ENCODE measurements around the gene NUP205. TPM values are rescaled to one million over a fixed set of nuclear protein-coding genes. Genes with fewer than 3 reads are reported as not detected.

Gene NUP205
- total RNA-seq, 1 experiment from 2014 or later = 91.0 TPM

- Histone ChIP-seq H3K4me3 (replicated peaks in 1 of 2; ENCODE audit: low read depth in 1 of 2, low read length in 2 of 2) (no peak overlapping the region), H4K20me1 (ENCODE audit: insufficient read depth) (no peaks in the 10 kb centered on the region), H3K27me3 (ENCODE audit: insufficient read depth, low read length) (no peaks in the 10 kb centered on the region), H3K36me3 (ENCODE audit: control insufficient read depth in 1 of 2, insufficient read depth in 2 of 2, low read length in 2 of 2) (no peaks in the 10 kb centered on the region), H3K4me2 (ENCODE audit: low read length) (no peak overlapping the region), H3K79me2 (ENCODE audit: insufficient read depth, low read length) (no peaks in the 10 kb centered on the region), H3K9me3 (ENCODE audit: control insufficient read depth in 1 of 2, insufficient read depth in 1 of 2, low read depth in 1 of 2, low read length in 2 of 2) (no peaks in the 10 kb centered on the region), H3K27ac (ENCODE audit: low read depth, low read length) (no peak overlapping the region), H3K9ac (ENCODE audit: low read length) (no peak overlapping the region), H2AFZ (ENCODE audit: low read depth, low read length, poor library complexity, severe bottlenecking) (no peak overlapping the region), H3K4me1 (ENCODE audit: control insufficient read depth in 1 of 2, insufficient read depth in 2 of 2, low read length in 2 of 2) (peaks cover 6 to 16% of the 10 kb centered on the region in 2 experiments), H3K9me2 (ENCODE audit: insufficient read depth) (no peaks in the 10 kb centered on the region)
- no TSS peak for BruUV-seq (replicated peaks)
- ChIA-PET RAD21 (ENCODE audit: low non-redundant PET in 1 of 2, low total read pairs in 2 of 2, uncharacterized antibody in 2 of 2, unreplicated experiment in 2 of 2) (no interaction called here), CTCF (no interaction called here), POLR2A (no interaction called here)
- ATAC-seq (no peak), DNase-seq (ENCODE audit: low read depth, low spot score) (no peak)
- no peak for TF ChIP-seq SP1 (IDR thresholded peaks at IDR 0.05; ENCODE audit: low read depth)
- no peak for TF ChIP-seq REST (IDR thresholded peaks at IDR 0.05; ENCODE audit: low read depth)
- no peak for TF ChIP-seq EZH2 (IDR thresholded peaks at IDR 0.05)
- TF ChIP-seq, protein P1, sequence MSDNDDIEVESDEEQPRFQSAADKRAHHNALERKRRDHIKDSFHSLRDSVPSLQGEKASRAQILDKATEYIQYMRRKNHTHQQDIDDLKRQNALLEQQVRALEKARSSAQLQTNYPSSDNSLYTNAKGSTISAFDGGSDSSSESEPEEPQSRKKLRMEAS (IDR thresholded peaks at IDR 0.05) = no peak
- no peak for TF ChIP-seq EGR1 (IDR thresholded peaks at IDR 0.05; ENCODE audit: low read depth)
- no peak for TF ChIP-seq ZFX (IDR thresholded peaks at IDR 0.05)
- no peak for TF ChIP-seq TCF7L2 (IDR thresholded peaks at IDR 0.05; ENCODE audit: borderline replicate concordance, extremely low read depth, insufficient read depth, insufficient read length)
- TF ChIP-seq RAD21 (IDR thresholded peaks at IDR 0.05; ENCODE audit: low read depth) = no peak
- no peak for TF ChIP-seq ZNF274 (IDR thresholded peaks at IDR 0.05; ENCODE audit: low read depth, low read length)
- TF ChIP-seq CEBPB (IDR thresholded peaks at IDR 0.05; ENCODE audit: low read depth) = no peak
- TF ChIP-seq, protein P2, sequence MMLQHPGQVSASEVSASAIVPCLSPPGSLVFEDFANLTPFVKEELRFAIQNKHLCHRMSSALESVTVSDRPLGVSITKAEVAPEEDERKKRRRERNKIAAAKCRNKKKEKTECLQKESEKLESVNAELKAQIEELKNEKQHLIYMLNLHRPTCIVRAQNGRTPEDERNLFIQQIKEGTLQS (IDR thresholded peaks at IDR 0.05) = no peak
- no peak for TF ChIP-seq EZH2phosphoT487 (IDR thresholded peaks at IDR 0.05; ENCODE audit: borderline replicate concordance)
- TF ChIP-seq SRF (IDR thresholded peaks at IDR 0.05; ENCODE audit: low read depth) = no peak
- intact Hi-C loops (cut with micrococcal nuclease) = no loop called here
Observed at GRCh38 chr7:135517060-135517459, 40.7 kb upstream of the NUP205 start.
